CD14-positive monocyte (primary cell): Measurements from ENCODE around the gene MSLN. TPM values are rescaled to one million over a fixed set of nuclear protein-coding genes. Genes with fewer than 3 reads are reported as not detected.

ENCODE experiments used
- DNase-seq, 3 donors: peaks; one replicate each; pipeline ENCODE4 v3.0.0-alpha.2; 2011 to 2022
- H2AFZ ChIP-seq: 2 replicates; pipeline ENCODE4 v1.6.0; 2012; ENCODE audit warnings: mild to moderate bottlenecking, low read depth, low read length, inconsistent platforms; ENCODE audit not compliant: insufficient read depth, poor library complexity, severe bottlenecking
- H3K27ac ChIP-seq, 2 donors: 1 replicate in 1 of 2; 2 replicates in 1 of 2; pipeline ENCODE4 v1.5.1; 2012 to 2013; ENCODE audit warnings: low read length in 2 of 2, control low read depth in 1 of 2, inconsistent platforms in 1 of 2, low read depth in 1 of 2, mild to moderate bottlenecking in 1 of 2
- H3K27me3 ChIP-seq, 2 donors: one replicate each; pipeline versions ENCODE4 v1.6.0 to v1.6.1; 2011 to 2013; ENCODE audit warnings: low read length in 2 of 2; ENCODE audit not compliant: control insufficient read depth in 2 of 2, insufficient read depth in 2 of 2
- H3K36me3 ChIP-seq, 2 donors: replicated peaks in 1 of 2; 1 replicate in 1 of 2; 2 replicates in 1 of 2; pipeline versions ENCODE4 v1.5.1 to v1.6.1; 2012 to 2013; ENCODE audit warnings: low read length in 2 of 2, control low read depth in 1 of 2, inconsistent platforms in 1 of 2, mild to moderate bottlenecking in 1 of 2; ENCODE audit not compliant: insufficient read depth in 2 of 2, control insufficient read depth in 1 of 2
- H3K4me1 ChIP-seq, 2 donors: 1 replicate in 1 of 2; 2 replicates in 1 of 2; pipeline versions ENCODE4 v1.5.1 to v1.6.1; 2012 to 2013; ENCODE audit warnings: low read length in 2 of 2, control low read depth in 1 of 2, inconsistent platforms in 1 of 2, mild to moderate bottlenecking in 1 of 2, moderate library complexity in 1 of 2; ENCODE audit not compliant: insufficient read depth in 2 of 2, control insufficient read depth in 1 of 2
- H3K4me2 ChIP-seq: replicated peaks from 2 replicates; pipeline ENCODE3; 2012; ENCODE audit warnings: low read length, moderate library complexity, mild to moderate bottlenecking; ENCODE audit not compliant: poor library complexity, severe bottlenecking; ENCODE audit errors: extremely low read depth
- H3K4me3 ChIP-seq, 3 experiments: fragments of 200-600 bp in 1 of 3; sonication (generic) in 1 of 3; replicated peaks in 1 of 3; 1 replicate in 2 of 3; 2 replicates in 1 of 3; pipeline ENCODE4 v1.5.1; 2011 to 2013; ENCODE audit warnings: low read length in 3 of 3, mild to moderate bottlenecking in 3 of 3, control low read depth in 2 of 3, low read depth in 2 of 3, inconsistent platforms in 1 of 3, moderate library complexity in 1 of 3
- H3K79me2 ChIP-seq: 2 replicates; pipeline ENCODE4 v1.6.0; 2012; ENCODE audit warnings: mild to moderate bottlenecking, control low read depth, inconsistent platforms, low read length, moderate library complexity; ENCODE audit not compliant: insufficient read depth
- H3K9ac ChIP-seq: 2 replicates; pipeline ENCODE4 v1.6.0; 2017; ENCODE audit warnings: low read length, mild to moderate bottlenecking; ENCODE audit not compliant: insufficient read depth, poor library complexity, severe bottlenecking
- H3K9me3 ChIP-seq, 2 donors: replicated peaks in 1 of 2; 1 replicate in 1 of 2; 2 replicates in 1 of 2; pipeline versions ENCODE4 v1.5.1 to v1.6.1; 2012 to 2013; ENCODE audit warnings: low read length in 2 of 2, control low read depth in 1 of 2; ENCODE audit not compliant: control insufficient read depth in 1 of 2, insufficient read depth in 1 of 2
- H4K20me1 ChIP-seq: 2 replicates; pipeline ENCODE4 v1.6.0; 2012; ENCODE audit warnings: mild to moderate bottlenecking, low read length, control low read depth, moderate library complexity; ENCODE audit not compliant: insufficient read depth
- H3K27ac Mint-ChIP-seq, 7 donors: one replicate each; pipeline ENCODE4 v1.8.0; 2020; ENCODE audit warnings: mild to moderate bottlenecking in 7 of 7, mixed read lengths in 7 of 7, moderate library complexity in 6 of 7, inconsistent platforms in 2 of 7
- H3K27me3 Mint-ChIP-seq, 3 donors: one replicate each; pipeline ENCODE4 v1.8.0; 2021 to 2022; ENCODE audit warnings: low read depth in 3 of 3, mild to moderate bottlenecking in 3 of 3, mixed read lengths in 3 of 3, moderate library complexity in 3 of 3, inconsistent platforms in 1 of 3
- H3K36me3 Mint-ChIP-seq, 2 donors: one replicate each; pipeline ENCODE4 v1.8.0; 2020; ENCODE audit warnings: mixed read lengths in 2 of 2, inconsistent platforms in 1 of 2, mild to moderate bottlenecking in 1 of 2
- H3K4me1 Mint-ChIP-seq: one replicate; pipeline ENCODE4 v1.8.0; 2020; ENCODE audit warnings: mild to moderate bottlenecking, mixed read lengths
- H3K4me3 Mint-ChIP-seq, 2 donors: one replicate each; pipeline ENCODE4 v1.8.0; 2020; ENCODE audit warnings: mild to moderate bottlenecking in 2 of 2, mixed read lengths in 2 of 2, moderate library complexity in 1 of 2
- H3K9me3 Mint-ChIP-seq, 7 donors: one replicate each; pipeline ENCODE4 v1.8.0; 2020 to 2022; ENCODE audit warnings: mixed read lengths in 7 of 7, mild to moderate bottlenecking in 6 of 7, moderate library complexity in 6 of 7, inconsistent platforms in 2 of 7
- WGBS: methylation state at CpG from one replicate; pipeline ENCODE4 v1.1.5; 2013; ENCODE audit warnings: missing lambda C conversion rate; ENCODE audit not compliant: insufficient coverage; 5-methylcytosine and 5-hydroxymethylcytosine counted together
- intact Hi-C, 2 donors: fragments of 100-400 bp; cut with micrococcal nuclease; formaldehyde crosslinking; loops; one replicate each; pipeline versions ENCODE4 v1.15.0 to v1.15.1; 2023
- polyA plus RNA-seq, 3 donors: library from polyadenylated mRNA; depleted of rRNA in 1 of 3; unstranded in 2 of 3; stranded (reverse) in 1 of 3; fragments of 300-500 nt in 2 of 3; fragments of >200 nt in 1 of 3; fragmentation: Illumina TruSeq in 2 of 3; gene quantifications; 1 replicate in 2 of 3; 2 replicates in 1 of 3; pipeline ENCODE4 v1.2.3, GENCODE V29; 2012 to 2021
- TF ChIP-seq, protein P1 (sequence below): fragments of 200-600 bp; IDR thresholded peaks from one replicate; pipeline ENCODE4 v1.8.0; 2022; ENCODE audit warnings: antibody characterized with exemption, mild to moderate bottlenecking

MSLN gene
- polyA plus RNA-seq, 3 donors, result 0.07 to 0.29 TPM; not detected in 1

DNA sequence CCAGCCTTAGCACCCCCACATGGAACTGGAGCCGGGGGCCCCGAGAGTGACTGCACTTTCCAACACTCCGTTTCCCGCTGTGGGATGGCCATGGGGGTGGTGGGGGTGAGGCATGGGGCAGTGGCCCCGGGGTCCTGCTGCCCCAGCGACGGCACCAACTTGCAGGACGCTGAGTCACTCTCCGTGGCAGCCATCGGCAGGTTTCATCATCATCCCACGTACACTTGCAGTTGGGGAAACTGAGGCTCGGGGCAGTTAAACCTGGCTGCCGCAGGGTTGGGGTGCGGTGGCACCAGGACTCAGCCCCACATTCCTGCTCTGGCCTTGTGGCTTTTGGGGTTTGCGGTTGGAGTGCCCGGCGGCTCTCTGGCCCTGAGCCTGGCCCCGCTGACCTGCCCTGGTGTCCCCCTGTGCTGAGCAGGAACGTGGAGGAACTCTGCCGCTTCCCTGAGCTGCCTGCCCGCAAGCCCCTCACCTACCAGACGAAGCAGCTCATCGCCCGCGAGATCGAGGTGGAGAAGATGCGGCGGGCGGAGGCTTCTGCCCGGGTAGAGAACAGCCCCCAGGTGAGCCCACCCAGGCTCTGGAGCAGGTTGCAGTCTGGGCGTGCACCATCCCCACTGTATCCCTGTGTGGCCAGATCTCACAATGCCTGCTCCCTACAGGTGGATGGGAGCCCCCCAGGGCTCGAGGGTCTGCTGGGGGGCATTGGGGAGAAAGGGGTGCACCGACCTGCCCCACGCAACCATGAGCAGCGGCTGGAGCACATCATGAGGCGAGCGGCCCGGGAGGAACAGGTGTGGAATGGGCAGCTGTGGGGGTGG is 36.0 kb downstream of the MSLN start:
- H3K27ac Mint-ChIP-seq, result peak overlapping the region in 1 of 7 donors; percentile 56
- WGBS, result 89% methylated on average over 25 of the region's 38 CpGs
- Histone ChIP-seq H3K36me3 (peaks cover 0 to 4% of the 10 kb centered on the region in 2 donors), H3K4me2 (no peak overlapping the region), H3K4me3 (no peak overlapping the region), H3K4me1 (no peaks in the 10 kb centered on the region), H3K79me2 (no peaks in the 10 kb centered on the region), H3K9me3 (no peaks in the 10 kb centered on the region), H3K9ac (no peak overlapping the region), H4K20me1 (no peaks in the 10 kb centered on the region), H3K27me3 (peaks cover 5 to 23% of the 10 kb centered on the region in 2 donors), H2AFZ (no peak overlapping the region), H3K27ac (no peak overlapping the region)
- peaks cover 0 to 5% (median 0%) of the 10 kb centered on the region in 7 donors for H3K9me3 Mint-ChIP-seq
- TF ChIP-seq, protein P1, sequence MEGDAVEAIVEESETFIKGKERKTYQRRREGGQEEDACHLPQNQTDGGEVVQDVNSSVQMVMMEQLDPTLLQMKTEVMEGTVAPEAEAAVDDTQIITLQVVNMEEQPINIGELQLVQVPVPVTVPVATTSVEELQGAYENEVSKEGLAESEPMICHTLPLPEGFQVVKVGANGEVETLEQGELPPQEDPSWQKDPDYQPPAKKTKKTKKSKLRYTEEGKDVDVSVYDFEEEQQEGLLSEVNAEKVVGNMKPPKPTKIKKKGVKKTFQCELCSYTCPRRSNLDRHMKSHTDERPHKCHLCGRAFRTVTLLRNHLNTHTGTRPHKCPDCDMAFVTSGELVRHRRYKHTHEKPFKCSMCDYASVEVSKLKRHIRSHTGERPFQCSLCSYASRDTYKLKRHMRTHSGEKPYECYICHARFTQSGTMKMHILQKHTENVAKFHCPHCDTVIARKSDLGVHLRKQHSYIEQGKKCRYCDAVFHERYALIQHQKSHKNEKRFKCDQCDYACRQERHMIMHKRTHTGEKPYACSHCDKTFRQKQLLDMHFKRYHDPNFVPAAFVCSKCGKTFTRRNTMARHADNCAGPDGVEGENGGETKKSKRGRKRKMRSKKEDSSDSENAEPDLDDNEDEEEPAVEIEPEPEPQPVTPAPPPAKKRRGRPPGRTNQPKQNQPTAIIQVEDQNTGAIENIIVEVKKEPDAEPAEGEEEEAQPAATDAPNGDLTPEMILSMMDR, result no peak
- H3K27me3 Mint-ChIP-seq, result peaks cover 16 to 33% (median 19%) of the 10 kb centered on the region in 3 donors
- intact Hi-C loops, result no loop called here
- H3K4me3 Mint-ChIP-seq, result no peak overlapping the region
- no peaks in the 10 kb centered on the region for H3K4me1 Mint-ChIP-seq
- peaks cover 8 to 30% of the 10 kb centered on the region in 2 donors for H3K36me3 Mint-ChIP-seq
- no peak for DNase-seq

DNA sequence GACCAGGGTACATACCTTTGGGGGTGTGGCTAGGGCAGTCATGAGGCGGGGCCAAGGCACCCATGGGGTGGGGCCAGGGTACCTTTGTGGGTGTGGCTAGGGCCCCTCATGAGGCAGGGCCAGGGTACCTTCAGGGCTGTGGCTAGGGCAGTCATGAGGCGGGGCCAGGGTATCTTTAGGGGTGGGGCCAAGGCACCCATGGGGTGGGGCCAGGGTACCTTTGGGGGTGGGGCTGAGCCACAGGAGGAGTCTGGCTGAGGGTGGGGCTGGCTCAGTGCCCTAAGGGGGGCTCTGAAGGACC is 36.5 kb downstream of the MSLN start:
- no peak for DNase-seq
- no peaks in the 10 kb centered on the region for H3K9me3 ChIP-seq
- no peak overlapping the region for H3K4me3 Mint-ChIP-seq
- H3K4me3 ChIP-seq, result no peak overlapping the region
- peaks cover 21 to 38% (median 22%) of the 10 kb centered on the region in 3 donors for H3K27me3 Mint-ChIP-seq
- WGBS, result 80% methylated on average over 1 of the region's 2 CpGs
- no peak overlapping the region for H3K27ac Mint-ChIP-seq
- H3K9me3 Mint-ChIP-seq, result peaks cover 0 to 5% (median 0%) of the 10 kb centered on the region in 7 donors
- peaks cover 4 to 24% of the 10 kb centered on the region in 2 donors for H3K36me3 Mint-ChIP-seq
- H2AFZ ChIP-seq, result no peak overlapping the region
- no peak overlapping the region for H3K4me2 ChIP-seq
- no peaks in the 10 kb centered on the region for H3K4me1 Mint-ChIP-seq
- no peak overlapping the region for H3K27ac ChIP-seq
- H3K9ac ChIP-seq, result no peak overlapping the region
- H3K27me3 ChIP-seq, result peaks cover 5 to 28% of the 10 kb centered on the region in 2 donors
- intact Hi-C loops, result no loop called here
- no peaks in the 10 kb centered on the region for H4K20me1 ChIP-seq
- H3K4me1 ChIP-seq, result no peaks in the 10 kb centered on the region
- H3K36me3 ChIP-seq, result peaks cover 0 to 4% of the 10 kb centered on the region in 2 donors
- TF ChIP-seq, protein P1, result no peak
- H3K79me2 ChIP-seq, result no peaks in the 10 kb centered on the region
